Measurements from ENCODE around the gene CREBBP. TPM values are rescaled to one million over a fixed set of nuclear protein-coding genes. Genes with fewer than 3 reads are reported as not detected.

The CREBBP gene
- total RNA-seq, 1 donor from 2014 or later = 43.7 TPM

DNA sequence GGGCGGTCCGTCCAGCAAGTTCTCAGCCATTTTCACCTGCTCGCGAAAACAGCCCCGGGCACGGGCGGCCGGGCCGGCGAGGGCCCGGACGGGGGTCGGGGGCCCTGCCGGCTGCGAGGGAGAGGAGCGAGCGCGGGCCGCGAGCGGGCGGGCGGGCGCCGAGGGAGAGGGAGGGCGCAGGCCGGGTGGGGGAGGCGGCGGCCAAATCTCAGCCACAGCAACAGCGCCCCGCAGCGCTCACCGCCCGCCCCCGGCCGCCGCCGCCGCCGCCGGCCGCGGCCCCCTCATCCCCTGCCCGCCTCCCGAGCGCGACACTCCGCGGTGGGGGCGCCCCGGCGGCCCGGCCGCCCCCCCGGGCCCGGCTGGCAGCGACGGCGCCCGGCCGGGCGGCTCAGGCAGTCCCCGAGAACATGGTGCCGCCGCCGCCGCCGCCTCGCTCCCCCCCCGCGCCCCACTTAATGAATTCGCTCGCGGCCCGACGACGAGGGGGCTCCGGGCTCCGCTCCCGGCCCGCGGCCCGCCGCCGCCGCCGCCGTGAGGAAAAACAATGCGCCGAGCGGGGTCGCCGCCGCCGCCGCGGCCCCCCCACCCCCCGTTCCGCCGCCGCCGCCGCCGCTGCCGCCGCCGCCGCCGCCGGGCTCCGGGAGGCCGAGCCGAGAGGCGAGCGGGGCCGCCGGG, 487 bp downstream of the CREBBP start:
- no peak for DNase-seq (ENCODE audit: low read depth)

DNA sequence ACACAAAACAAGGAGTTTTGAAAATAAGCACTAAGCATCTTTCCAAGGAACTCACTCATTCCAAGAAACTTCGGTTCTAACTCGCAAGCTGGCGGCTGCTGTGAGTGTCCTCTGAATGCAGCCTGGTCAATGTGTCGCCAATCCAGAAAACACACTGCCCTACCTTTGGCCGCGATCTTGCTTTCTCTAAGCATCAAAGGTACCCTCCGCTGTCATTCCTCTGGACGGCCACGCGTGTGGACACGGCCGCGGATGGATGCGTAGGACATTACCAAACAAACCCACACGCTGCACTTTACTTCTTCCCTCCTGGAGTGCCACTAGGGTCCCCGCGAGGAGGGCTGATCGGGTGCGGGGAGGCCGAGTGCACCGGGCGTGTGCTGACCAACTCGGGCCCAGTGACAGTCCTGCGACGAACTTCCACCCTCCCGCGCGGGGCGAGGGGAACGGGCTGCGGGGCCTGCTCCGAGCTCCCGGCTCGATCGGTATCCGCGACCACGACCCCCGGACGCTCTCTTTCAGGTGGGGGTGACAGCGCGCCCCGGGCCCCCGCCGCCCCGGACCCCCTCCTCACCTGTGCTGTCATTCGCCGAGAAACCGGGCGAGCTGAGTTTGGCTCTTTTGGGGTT, 1.1 kb downstream of the CREBBP start:
- no peak for DNase-seq (ENCODE audit: low read depth)

DNA sequence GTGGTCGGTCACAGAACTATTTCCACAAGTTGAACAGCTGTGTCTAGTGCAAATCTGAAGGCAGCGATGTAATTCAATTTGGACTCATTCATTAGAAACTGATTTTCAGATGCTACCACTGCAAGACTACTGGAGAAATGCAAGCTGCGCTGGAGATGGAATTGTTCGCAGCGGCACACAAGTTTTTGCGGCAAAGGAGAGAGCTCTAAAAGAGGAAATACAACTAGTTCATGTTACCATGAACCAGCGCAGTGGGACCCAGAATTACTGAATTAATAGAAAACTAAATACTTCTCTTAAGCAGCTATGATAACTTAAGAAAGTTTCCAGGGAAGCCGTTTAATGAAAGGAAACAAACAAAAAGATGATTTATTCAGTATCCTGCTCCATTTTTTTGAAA, 1.9 kb downstream of the CREBBP start:
- no peak for DNase-seq (ENCODE audit: low read depth)

DNA sequence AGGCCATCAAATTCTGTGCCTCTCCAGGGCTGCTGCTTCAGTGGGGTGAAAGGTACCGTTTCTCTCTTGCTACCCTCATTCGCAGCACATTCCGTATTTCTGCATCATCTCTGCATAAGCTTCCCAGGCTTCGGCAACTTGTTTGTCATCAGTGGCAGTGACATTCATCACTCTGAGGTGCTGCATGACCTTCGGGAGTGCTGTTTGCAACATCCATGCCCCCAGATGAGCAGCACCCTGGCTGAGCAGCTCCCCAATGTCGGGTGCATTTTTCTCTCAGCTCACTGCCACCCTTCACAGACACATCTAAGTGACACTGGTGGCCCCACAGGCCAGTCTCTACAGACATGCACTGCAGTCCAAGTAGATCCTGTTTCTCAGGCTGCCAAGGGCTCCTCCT, 3.8 kb downstream of the CREBBP start:
- DNase-seq (ENCODE audit: low read depth) = no peak

DNA sequence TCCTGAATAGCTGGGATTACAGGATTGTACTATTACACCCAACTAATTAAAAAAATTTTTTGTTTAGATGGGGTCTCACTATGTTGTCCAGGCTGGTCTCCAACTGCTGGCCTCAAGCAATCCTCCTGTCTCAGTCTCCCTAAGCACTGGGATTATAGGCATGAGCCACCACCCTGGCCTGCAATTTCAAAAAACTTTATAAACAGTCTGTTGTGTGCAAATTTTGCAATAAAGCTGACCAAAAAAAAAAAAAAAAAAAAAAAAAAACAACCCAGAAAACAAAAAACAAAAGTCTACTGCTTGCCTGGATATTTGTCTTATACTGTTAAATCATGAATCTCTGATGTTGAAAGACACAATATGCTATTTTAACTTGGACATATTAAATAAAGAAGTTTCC, 4.4 kb downstream of the CREBBP start:
- DNase-seq (ENCODE audit: low read depth) = no peak

DNA sequence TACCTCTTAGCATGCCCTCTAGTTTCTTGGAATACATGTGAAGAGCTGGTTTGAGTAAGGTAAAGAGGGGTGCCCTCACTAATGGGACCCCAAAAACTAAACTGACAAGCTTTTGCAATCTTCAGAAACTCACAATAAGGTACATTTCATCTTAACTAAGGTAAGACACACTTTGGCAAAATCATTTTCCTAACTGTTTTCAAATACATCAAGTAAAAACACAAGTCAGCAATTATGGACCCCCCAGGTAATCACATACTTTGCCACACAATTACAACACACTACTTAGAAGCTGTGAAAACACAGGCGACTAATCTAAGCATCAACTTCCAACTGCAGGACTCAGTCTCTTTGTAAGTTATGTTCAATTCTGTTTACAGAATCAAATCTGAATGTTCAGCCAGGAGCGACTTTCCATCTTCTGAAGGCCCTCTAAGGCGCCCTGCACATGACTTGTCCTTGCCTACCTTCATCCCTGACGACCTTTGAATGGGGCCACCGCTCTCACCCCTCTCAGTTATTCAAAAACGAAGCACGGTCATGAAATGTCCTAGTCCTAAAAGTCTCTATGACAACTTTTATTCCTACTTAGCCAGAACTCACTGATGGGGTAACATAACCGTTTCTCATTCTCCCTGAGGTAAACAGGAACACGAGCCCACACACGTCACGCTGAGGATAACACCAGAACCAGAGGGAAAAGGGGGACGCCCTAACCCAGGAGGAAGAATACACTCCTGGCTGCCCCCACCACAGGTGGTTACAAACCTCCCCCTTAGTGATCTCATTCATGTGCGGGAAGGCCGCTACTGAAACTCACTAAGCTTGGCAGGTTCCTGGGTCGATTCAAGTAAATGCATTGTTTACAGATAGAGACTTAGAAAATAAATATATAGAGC, 5.5 kb downstream of the CREBBP start:
- DNase-seq (ENCODE audit: low read depth) = no peak

DNA sequence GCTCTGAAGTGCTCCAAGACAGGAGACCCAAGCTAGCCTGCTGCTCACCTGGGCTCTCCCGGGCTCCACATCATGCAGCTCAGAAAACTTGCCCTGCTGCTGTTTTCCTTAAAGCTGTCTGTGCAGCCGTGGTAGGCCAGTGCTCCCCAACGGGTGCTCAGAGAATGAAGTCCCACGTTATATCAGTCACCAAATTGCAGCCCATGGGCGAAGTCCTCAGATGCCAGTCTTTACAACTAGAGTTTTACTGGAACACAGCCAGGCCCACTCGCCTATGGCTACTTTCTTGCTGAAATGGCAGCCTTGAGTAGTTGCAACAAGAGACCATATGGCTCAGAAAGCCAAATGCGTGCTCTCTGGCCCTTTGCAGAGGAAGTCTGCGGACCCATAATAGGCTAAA, 6.3 kb downstream of the CREBBP start:
- no peak for DNase-seq (ENCODE audit: low read depth)

DNA sequence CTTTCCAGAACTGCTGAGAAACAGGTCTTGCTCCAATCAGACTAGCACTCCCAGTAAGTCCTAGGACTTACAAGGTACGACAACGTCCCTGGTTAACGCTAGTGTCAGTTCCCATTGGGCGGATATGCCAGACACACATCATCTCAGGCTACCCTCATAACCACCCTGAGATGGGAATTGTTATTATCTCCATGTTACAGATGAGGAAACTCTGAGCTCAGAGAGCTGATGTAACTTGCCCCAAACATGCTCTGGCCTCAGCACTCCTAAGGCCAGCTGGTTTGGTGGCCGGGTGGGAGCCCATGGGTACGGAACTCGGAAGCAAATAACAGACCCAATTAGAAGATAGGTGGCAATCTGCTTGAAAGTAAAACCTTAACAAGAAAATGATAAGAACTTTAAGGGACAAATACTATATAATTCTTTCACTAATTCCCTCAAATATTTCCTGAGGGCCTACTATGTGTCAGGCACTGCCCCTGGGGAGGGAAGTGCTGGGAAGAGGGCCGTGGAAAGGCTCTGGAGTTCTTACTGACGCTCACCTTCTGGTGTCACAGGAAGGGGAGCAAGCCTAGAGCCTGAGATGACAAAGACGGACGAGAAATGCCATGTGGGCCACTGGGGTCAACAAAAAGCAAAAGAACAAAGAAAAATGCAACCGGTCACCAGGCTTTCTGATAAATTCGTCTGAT, 6.9 kb downstream of the CREBBP start:
- no peak for DNase-seq (ENCODE audit: low read depth)

DNA sequence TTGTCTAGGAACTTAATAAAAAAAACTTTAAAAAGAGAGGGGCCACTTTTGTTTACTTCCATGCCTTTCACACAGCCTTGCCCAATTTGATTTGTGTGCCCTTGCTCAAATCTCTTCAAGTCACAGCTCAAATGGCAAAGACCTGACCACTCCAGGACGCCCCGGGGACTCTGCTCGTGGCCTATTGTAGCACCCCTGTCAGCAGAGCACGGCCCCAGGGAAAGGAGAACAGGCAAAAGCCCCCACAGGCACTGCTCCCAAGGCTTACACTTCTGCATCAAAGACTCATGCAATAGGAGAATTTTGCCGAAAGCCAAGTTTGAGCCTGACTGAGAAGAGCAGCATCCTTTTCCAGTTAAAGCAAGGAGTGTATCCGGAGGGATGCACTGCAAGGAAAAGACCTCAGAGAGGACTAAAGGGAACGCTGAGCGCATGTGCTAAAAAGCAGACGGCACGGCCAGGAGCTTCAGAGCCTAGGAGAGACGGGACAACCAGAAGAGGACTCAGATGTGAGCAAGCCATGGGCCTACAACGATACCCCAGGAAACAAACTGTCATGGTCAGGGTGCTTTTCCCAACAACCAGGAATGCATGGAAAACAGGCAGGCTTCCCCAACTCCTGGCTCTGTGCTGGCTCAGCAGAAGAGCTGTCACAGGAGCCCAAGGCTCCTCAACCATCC, 8.2 kb downstream of the CREBBP start:
- no peak for DNase-seq (ENCODE audit: low read depth)

DNA sequence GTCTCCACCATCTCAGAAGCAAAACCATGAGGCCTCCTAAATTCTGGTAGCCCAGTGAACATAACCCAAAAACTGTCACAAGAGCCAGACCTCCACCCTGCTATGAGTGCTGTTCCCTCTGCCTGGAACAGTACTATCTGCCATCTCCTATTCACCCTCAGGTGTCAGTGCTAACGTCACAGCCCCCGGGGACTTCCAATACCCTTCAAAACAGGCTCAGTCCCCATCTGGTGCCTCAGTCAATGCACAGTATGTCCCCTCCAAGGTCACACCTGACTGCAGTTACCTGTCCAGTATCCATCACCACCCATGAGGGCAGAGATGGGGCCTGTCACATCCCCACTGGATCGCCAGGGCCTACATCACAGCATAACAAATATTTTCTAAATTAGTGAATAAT, 11.5 kb downstream of the CREBBP start:
- DNase-seq (ENCODE audit: low read depth) = no peak

DNA sequence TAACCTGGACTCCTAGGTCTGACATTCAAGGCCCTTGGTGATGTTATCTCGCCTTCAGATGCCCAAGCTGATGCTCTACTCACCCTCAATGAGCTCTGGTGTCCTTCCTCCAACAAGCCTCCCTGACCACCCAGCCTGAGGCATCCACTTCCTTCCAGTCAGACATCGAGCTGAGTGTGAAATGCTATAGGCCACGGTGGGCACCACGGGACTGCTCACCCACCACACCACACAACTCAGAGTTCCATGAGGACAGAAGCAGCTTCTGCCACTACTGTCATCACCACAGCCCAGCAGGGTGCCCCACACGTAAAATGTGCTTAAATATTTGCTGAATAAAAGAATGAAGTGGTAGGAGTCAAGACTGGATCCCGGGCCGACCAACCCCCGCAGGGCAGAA, 12.0 kb downstream of the CREBBP start:
- DNase-seq (ENCODE audit: low read depth) = no peak

DNA sequence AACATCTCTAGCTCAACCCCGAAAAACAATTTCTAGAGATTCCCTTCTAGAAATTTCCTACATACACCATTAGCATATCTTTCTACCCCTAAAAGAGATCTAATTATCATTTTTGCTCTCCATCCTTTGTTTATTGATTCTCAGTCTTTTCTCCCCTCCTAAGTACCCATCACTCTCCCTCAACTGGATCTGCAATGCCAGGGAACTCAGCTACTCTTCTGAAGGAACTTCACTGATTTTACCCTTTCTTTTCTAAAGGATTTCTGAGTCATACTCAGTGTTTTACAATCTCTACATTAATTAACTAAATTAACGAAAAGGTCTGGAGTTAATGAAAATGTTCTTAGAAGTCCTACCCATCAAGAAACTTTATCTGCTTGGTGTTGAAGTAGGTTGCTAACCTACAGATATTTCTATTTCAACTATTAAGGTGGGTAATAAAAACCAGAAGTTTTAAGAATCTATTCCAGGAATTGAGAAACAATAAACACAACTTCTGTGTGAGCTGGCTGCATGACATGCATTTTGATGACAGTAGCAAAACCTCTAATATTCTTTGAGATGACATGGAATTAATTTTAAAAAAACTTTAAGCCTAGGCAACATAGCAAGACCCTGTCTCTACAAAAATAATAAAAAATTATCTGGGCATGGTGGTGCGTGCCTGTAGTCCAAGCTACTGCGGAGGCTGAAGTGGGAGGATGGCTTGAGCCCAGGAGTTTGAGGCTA, 13.6 kb downstream of the CREBBP start:
- no peak for DNase-seq (ENCODE audit: low read depth)

DNA sequence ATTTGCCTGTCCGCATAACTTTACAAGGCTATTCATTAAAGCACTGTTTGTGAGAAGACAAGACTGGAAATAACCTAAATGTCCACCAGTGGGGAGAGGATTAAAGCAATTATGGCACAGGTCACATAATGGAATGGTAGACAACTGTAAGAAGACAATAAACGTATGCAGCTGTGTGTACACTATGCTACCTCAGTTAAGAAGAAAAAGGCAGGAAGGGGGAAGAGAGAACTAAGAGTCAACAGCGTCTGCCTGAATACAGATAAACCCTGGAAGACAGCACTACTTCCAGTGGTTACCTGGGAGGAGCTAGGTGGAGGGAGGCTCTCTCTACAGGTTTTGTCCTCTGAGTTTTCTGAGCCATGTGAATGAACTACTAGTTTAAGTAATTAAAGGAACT, 15.3 kb downstream of the CREBBP start:
- no peak for DNase-seq (ENCODE audit: low read depth)

DNA sequence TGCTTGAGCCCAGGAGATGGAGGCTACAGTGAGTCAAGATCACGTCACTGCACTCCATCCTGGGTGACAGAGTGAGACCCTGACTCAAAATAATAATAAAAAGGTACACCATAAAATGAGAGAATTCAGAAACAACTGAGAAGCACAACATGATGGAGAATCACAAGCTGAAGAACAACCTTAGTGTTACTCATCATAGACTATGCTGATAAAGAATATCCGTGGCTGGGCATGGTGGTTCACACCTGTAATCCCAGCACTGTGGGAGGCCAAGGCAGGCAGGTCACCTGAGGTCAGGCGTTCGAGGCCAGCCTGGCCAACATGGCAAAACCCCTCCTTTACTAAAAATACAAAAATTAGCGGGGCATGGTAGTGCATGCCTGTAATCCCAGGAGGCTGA, 16.0 kb downstream of the CREBBP start:
- DNase-seq (ENCODE audit: low read depth) = no peak

DNA sequence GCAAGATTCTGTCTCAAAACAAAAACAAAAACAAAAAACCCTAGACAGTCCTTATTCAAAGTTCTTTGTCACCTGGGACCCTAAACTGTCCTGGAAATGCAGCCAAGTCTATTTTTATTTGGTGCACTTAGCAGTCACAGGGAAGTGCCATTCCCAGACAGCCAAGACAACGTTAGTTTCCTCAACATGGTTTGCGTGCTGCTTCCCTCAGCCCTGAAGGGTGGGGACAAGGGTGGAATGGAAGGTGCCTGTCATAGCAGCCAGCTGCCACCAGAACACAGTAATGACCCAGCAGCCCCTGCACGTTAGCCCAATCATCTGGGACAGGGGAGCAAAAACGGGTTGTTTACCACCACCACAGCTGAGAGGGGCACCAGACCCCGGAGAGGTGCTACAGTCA, 16.9 kb downstream of the CREBBP start:
- no peak for DNase-seq (ENCODE audit: low read depth)

DNA sequence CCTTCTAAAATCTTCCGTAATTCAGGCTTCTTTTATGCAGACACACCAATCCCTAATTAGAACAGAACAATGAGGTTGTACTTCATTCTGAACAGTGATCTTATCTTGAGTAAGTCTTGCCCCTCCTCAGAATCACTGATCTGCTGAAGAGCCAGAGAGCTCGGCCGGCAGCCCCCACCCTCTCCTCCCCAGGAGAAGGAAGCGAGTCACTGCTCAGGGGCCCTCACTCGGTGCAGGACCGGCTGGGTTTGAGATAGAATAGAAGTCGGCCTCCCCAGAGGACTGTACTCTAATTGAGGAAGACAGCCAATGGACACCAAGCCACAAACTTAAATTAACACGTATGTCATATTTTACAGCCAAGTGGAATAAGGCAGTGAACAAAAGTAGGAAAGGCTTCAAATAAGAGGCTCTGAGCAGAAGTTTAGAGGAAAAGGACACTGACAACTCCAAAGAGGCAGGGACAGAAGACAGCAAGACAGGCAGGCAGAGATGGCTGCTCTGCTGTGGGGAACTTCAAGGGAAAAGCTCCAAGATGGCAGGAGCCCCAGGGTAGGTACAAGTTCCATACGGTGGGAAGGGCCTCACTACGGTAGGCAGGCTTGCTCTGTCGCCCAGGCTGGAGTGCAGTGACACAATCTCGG, 18.6 kb downstream of the CREBBP start:
- peak; percentile 42 for DNase-seq (ENCODE audit: low read depth)

DNA sequence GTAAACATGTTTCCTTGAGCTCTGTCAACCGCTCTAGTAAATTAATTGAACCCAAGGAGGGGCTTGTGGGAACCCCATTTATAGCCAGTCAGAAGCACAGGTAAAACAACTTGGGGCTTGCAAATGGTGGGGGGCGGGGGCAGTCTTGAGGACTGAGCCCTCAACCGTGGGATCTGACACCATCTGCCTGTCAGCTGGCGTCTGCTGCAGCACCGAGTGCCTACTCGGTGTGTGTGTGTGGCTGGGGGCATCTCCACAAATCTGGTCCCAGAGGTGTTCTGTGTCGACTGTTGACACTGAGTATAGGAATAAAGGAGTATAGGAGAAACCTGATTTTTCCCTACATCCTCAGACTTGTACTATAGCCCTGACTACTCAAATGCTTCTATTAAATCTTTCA, 20.6 kb downstream of the CREBBP start:
- DNase-seq (ENCODE audit: low read depth) = no peak

DNA sequence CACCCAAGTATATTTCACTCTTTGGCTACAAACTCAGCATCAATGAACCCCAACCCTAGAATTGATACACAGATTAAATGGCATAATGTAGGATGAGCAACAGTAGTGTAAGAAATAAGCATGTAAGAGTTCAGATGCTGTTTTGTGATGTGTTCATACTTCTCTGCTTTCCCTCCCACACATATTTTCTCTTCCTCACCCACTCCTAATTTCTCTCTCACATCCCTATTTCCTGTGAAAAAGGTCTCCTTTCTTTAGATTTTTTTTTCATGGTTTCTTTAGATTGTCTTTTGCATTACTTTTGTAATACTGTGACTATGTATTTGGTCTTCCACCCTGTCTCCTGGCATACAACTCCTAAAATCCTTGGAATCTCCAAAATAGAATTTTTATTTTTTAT, 21.7 kb downstream of the CREBBP start:
- DNase-seq (ENCODE audit: low read depth) = no peak

DNA sequence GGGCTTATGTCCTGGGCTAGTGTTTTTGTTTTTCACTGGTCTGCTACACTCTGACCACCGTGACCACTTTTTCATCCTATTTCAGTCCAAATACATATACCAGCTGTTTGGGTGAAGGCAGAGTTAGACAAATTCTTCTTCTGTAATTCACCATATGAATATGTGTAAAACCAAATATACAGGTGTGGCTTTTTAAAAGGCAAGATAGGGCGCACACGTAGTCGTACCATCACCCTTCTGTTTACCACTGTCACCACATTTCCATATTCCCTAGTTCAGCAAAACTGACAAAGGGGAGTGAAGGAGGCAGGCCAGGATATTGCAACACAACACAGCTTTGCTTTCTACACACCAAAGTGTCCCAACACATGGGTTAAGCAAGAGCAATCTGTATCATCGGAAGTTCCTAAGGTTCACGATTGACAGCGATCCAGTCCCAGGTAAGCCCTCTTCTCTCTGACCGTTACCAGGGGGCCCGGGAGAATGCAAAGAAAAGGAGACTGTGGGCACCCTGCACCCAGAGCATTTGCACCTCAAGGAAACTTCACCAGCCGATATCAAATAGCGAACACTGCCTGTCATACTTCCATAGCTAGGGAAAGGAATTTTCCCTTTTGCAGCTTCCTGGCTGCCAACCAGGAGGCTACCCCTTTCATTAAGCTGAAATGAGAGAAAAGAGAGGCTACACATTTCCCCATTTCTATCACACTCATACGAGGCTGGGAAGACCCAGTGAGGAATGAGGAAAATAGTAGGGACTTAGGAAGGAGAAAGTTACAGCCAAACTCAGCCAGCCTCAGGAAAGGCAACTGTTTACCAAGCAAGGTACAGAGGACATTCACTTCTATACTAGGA, 23.1 kb downstream of the CREBBP start:
- DNase-seq (ENCODE audit: low read depth) = peak; percentile 77
